LNCaP clone FGC (cell line): ENCODE data around the gene LCK.

Experiments
- DNase-seq: peaks from one replicate; pipeline ENCODE4 v3.0.0-alpha.2; 2011; ENCODE audit warnings: low read depth
- H3K4me3 ChIP-seq: 2 replicates; pipeline ENCODE4 v1.5.1; 2011; ENCODE audit warnings: mild to moderate bottlenecking, low read depth, low read length, control low read depth
- CTCF ChIP-seq: IDR thresholded peaks from 2 replicates; pipeline ENCODE4 v1.5.1; 2012; ENCODE audit warnings: mild to moderate bottlenecking; ENCODE audit not compliant: control insufficient read depth, insufficient read depth; ENCODE audit errors: extremely low read depth

Gene LCK

GRCh38 chr1:32334864-32335534 is 83.9 kb downstream of the LCK start:
- peak; percentile 60 for TF ChIP-seq CTCF
- no peak for DNase-seq
- peak overlapping the region; percentile 78 for H3K4me3 ChIP-seq

- peak overlapping the region; percentile 78 for H3K4me3 ChIP-seq
- no peak for DNase-seq
- no peak for TF ChIP-seq CTCF
These were observed 84.4 kb downstream of the LCK start for GRCh38 chr1:32335535-32335789.
